Measurements from ENCODE around the gene PSMB2. TPM values are rescaled to one million over a fixed set of nuclear protein-coding genes. Genes with fewer than 3 reads are reported as not detected.

The PSMB2 gene
- total RNA-seq, 2 experiments from 2014 or later, result 97.1 to 125 TPM

DNA sequence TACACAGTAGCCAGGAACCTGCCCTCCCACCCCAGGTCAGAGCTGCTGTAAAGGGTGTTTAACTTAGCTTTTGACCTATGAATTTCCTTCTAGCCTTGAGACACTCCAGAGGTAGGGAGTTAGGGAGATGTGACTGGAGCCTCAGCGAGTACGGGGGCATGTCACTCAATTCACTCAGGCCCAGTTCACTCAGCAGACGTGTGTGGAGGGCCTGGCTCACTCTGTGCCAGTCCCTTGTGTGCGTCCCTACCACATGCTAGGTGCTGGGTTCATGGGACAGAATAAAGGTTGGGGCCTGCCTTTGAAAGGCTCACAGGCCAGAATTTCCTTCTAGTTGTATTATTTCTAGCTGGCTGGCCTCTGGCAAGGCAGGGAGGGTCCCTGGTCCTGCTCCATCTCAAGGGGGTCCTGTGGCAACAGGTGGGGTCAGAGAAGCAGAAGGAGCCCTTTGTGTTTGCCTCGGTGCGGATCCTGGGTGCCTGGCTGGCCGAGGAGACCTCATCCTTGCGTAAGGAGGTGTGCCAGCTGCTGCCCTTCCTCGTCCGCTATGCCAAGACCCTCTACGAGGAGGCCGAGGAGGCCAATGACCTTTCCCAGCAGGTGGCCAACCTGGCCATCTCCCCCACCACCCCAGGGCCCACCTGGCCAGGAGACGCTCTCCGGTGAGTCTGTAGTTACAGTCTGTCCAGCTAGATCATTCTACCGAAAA lies 79.2 kb downstream of the PSMB2 start:
- POLR2A ChIA-PET, result no interaction called here
- CTCF ChIA-PET, result interaction anchor here (0.6 to 3.2 kb wide), 7 partner anchors 8 to 353 kb away, joined by 3 to 33 read pairs (median 3); no protein-coding TSS in a partner anchor
- Mint-ChIP-seq H3K4me3 (no peak overlapping the region), H3K27me3 (no peaks in the 10 kb centered on the region), H3K9me3 (ENCODE audit: low read depth) (no peaks in the 10 kb centered on the region), H3K36me3 (ENCODE audit: low read depth) (peaks cover 4% of the 10 kb centered on the region), H3K27ac (no peak overlapping the region), H3K4me1 (peaks cover 31% of the 10 kb centered on the region)
- no peak for DNase-seq
- intact Hi-C loops (cut with DNase I, micrococcal nuclease), result no loop called here
- no peak for ATAC-seq

DNA sequence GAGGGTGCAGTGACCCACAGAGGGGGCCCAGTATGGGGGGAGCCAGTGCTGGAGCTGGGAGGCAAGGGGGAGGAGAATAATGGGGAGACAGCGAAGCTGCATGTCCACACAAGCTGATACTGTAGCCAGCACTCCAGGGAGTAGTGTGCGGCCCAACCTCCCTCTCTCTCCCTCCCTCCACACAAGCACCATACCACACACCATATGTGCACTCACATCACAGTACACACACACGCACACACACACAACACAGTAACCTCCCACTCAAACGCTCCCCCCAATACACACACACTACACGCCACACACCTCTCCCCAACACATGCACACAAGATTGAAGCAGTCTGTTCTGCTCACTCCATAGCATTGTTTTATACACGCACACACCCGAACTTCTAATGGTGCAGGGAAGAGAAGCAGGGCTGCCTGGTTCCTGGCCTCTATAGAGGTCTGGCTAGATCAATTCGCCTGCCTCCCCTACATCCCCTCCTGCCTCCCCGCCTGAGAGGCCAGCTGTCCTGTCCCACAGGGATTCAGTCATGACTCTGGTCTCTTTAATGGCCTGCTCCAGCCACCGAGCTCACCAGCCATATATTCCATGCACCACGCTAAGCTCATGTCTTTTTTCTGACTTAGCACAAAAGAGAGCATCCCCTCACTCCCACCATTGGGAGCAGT lies 79.9 kb downstream of the PSMB2 start:
- no peak for ATAC-seq
- Mint-ChIP-seq H3K36me3 (ENCODE audit: low read depth) (peaks cover 2% of the 10 kb centered on the region), H3K27ac (peak overlapping the region; percentile 5), H3K27me3 (no peaks in the 10 kb centered on the region), H3K9me3 (ENCODE audit: low read depth) (no peaks in the 10 kb centered on the region), H3K4me1 (peaks cover 35% of the 10 kb centered on the region), H3K4me3 (no peak overlapping the region)
- ChIA-PET POLR2A (interaction anchor here (0.8 kb wide), 1 partner anchor 111 kb away, joined by 3 read pairs; no protein-coding TSS in a partner anchor), CTCF (interaction anchor here (0.6 to 3.2 kb wide), 8 partner anchors 9 to 352 kb away, joined by 3 to 33 read pairs (median 3); no protein-coding TSS in a partner anchor)
- no peak for DNase-seq
- intact Hi-C loops (cut with DNase I, micrococcal nuclease), result no loop called here

DNA sequence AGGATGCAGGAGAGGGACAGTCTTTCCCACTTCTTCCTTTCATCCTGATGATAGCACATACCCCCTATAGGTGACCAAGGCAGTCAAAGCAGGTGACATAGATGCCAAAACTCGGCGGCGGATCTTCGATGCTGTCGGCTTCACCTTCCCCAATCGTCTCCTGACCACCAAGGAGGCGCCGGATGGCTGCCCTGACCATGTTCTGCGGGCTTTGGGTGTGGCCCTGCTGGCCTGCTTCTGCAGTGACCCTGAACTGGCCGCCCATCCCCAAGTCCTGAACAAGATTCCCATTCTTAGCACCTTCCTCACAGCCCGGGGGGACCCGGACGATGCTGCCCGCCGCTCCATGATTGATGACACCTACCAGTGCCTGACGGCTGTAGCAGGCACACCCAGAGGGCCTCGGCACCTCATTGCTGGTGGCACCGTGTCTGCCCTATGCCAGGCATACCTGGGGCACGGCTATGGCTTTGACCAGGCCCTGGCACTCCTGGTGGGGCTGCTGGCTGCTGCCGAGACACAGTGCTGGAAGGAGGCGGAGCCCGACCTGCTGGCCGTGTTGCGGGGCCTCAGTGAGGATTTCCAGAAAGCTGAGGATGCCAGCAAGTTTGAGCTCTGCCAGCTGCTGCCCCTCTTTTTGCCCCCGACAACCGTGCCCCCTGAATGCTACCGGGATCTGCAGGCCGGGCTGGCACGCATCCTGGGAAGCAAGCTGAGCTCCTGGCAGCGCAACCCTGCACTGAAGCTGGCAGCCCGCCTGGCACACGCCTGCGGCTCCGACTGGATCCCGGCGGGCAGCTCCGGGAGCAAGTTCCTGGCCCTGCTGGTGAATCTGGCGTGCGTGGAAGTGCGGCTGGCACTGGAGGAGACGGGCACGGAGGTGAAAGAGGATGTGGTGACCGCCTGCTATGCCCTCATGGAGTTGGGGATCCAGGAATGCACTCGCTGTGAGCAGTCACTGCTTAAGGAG lies 80.8 kb downstream of the PSMB2 start:
- DNase-seq (no peak), ATAC-seq (no peak)
- intact Hi-C loops (cut with DNase I, micrococcal nuclease), result no loop called here
- H3K4me3 Mint-ChIP-seq, result no peak overlapping the region
- no peaks in the 10 kb centered on the region for H3K27me3 Mint-ChIP-seq
- H3K4me1 Mint-ChIP-seq, result peaks cover 44% of the 10 kb centered on the region
- H3K36me3 Mint-ChIP-seq (ENCODE audit: low read depth), result peaks cover 2% of the 10 kb centered on the region
- no peaks in the 10 kb centered on the region for H3K9me3 Mint-ChIP-seq (ENCODE audit: low read depth)
- H3K27ac Mint-ChIP-seq, result no peak overlapping the region
- CTCF ChIA-PET, result interaction anchor here (0.6 to 3.2 kb wide), 7 partner anchors 11 to 221 kb away, joined by 3 to 33 read pairs (median 4); no protein-coding TSS in a partner anchor
- POLR2A ChIA-PET, result interaction anchor here (0.8 kb wide), 1 partner anchor 110 kb away, joined by 3 read pairs; no protein-coding TSS in a partner anchor

DNA sequence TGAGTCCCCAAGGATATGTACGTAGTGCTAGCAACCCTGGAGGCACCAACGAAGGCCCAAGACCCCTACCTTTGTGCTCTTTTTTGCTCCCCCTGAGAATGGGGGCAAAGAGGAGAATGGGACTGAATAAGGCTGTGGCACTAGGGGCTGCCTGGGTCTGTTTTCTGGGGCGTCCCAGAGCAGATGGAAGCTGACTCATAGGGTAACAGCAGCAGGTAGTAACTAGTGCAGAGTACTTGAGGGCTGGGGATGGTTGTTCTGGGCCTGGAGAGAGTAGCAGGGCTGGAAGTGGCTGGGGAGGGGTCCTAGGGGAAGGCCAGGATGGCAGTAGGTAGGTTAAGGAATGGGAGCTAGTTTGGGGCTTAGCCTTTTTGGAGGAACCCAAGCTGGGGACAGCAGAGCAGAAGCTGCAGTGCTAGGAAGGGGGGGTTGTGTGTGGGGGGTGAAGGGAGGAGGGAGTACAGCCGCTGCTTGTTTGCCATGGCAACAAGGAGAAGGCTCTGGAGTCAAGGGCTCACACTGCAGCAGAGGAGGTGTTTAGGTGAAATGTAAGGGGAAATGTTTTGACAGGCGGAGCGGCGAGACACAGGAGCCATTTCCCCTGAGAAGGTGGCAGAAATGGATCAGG lies 81.9 kb downstream of the PSMB2 start:
- peaks cover 49% of the 10 kb centered on the region for H3K4me1 Mint-ChIP-seq
- H3K4me3 Mint-ChIP-seq, result peak overlapping the region; percentile 1
- no peaks in the 10 kb centered on the region for H3K27me3 Mint-ChIP-seq
- H3K27ac Mint-ChIP-seq, result peak overlapping the region; percentile 32
- no peaks in the 10 kb centered on the region for H3K36me3 Mint-ChIP-seq (ENCODE audit: low read depth)
- no peak for ATAC-seq
- intact Hi-C loops (cut with DNase I, micrococcal nuclease), result loop anchor here (1.0 to 10.0 kb wide), 5 partner anchors 52 to 825 kb away; partner anchors contain the start of genes PSMB2 (in 1 of the 2), SFPQ (in 1 of the 2) and STK40 (in 1 of the 2)
- ChIA-PET CTCF (interaction anchor here (0.5 to 1.5 kb wide), 8 partner anchors 9 to 592 kb away, joined by 3 to 8 read pairs (median 4); no protein-coding TSS in a partner anchor), POLR2A (interaction anchor here (0.7 to 1.2 kb wide), 3 partner anchors 19 to 225 kb away, joined by 3 to 5 read pairs (median 3); no protein-coding TSS in a partner anchor)
- no peak for DNase-seq
- no peaks in the 10 kb centered on the region for H3K9me3 Mint-ChIP-seq (ENCODE audit: low read depth)

DNA sequence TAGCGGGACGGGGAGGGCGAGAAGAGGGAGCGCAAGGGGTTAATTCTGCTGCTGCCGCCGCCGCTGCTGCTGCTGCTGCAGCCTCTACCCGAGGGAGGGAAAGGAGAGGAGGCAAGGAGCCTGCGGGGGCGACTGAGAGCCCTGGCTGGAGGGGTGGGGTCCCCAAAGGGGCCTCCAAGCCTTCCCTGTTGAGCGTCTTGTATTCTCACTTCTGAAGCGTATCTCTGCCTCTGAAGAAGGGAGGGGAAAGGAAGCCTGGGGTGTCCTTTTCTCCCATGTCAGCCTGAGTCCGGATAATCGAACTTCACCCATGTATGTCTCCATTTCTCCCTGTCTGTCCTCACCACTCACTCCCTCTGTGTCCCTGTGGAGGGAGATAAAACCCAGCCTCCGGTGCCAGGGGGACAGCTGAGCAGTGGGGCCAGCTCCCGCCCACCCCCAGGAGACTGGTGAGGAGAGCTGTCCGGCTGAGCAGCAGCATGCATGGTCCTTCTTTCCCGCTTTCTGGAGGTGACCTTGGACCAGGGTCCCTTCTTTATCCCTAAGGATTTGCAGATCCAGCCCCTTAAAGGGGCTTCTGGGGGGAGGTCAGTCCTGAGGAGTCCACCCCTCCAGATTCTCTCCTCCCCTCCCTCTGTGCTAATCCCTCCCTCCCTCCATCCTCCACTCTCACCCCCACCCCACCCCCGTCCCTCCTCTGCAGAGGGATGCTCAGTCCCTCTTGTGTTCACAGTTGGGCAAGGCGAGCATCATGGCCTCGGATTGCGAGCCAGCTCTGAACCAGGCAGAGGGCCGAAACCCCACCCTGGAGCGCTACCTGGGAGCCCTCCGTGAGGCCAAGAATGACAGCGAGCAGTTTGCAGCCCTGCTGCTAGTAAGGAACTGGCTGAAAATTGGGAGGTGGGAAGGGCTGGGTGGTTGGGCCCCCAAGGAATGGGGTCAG lies 82.7 kb downstream of the PSMB2 start:
- CTCF ChIA-PET, result interaction anchor here (0.5 to 3.0 kb wide), 6 partner anchors 10 to 255 kb away, joined by 3 to 14 read pairs (median 6); no protein-coding TSS in a partner anchor
- no peak for ATAC-seq
- peaks cover 48% of the 10 kb centered on the region for H3K4me1 Mint-ChIP-seq
- intact Hi-C loops (cut with DNase I, micrococcal nuclease), result loop anchor here (1.0 to 10.0 kb wide), 5 partner anchors 51 to 826 kb away; partner anchors contain the start of genes PSMB2 (in 1 of the 2), SFPQ (in 1 of the 2) and STK40 (in 1 of the 2)
- peak overlapping the region; percentile 97 for H3K27ac Mint-ChIP-seq
- H3K27me3 Mint-ChIP-seq, result no peaks in the 10 kb centered on the region
- no peaks in the 10 kb centered on the region for H3K9me3 Mint-ChIP-seq (ENCODE audit: low read depth)
- peak overlapping the region; percentile 98 for H3K4me3 Mint-ChIP-seq
- peaks cover 3% of the 10 kb centered on the region for H3K36me3 Mint-ChIP-seq (ENCODE audit: low read depth)
- peak; percentile 55 for DNase-seq
- POLR2A ChIA-PET, result interaction anchor here (0.7 to 1.2 kb wide), 3 partner anchors 18 to 226 kb away, joined by 3 to 5 read pairs (median 3); no protein-coding TSS in a partner anchor

DNA sequence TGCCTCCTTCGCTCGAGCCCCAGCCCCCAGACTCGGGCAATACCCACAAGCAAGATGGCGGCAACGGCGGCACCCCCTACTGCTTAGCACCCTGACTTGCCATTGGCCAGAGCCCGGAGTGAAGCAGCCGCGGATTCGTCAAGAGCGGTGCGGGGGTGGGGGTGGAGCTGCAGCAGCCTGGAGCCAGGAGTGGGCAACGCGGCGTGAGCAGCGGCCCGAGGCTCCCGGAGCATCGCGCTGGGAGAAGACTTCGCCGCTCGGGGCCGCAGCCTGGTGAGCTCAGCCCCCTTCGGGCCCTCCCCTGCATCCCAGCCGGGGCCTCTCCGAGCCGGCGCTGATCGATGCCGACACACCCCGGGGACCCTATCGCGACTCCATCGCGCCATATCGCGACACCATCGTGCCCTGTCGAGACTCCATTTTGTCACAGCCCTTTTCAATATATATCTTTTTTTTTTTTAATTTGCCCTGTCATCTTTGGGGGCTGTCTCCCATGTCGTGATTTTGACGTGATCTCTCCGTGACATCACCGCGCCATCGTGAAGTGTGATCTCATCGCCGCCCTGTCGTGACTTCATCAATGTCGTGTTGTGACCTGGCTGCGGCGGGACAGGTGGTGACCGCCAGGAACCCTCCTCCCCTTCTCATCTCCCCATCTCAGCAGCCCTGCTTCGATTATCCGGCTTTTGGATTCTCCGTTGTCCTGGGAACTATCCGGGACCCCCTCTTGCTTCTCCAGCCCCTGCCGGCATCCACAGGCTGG lies 83.5 kb downstream of the PSMB2 start, which contains the start of gene NCDN:
Gene NCDN, plus strand, starts transcription at position 189 of the 763 bp plus-strand sequence. Its CDS starts 392 bp downstream, at position 581.
- intact Hi-C loops (cut with DNase I, micrococcal nuclease), result loop anchor here (1.0 to 10.0 kb wide), 17 partner anchors 18 to 827 kb away; partner anchors contain the start of genes PSMB2 (in 2 of the 2), SFPQ (in 2 of the 2), AGO1 (in 1 of the 2) and AGO3 (in 1 of the 2)
- Mint-ChIP-seq H3K27me3 (no peaks in the 10 kb centered on the region), H3K4me3 (peak within 1 kb of the TSS; percentile 98), H3K9me3 (ENCODE audit: low read depth) (no peaks in the 10 kb centered on the region), H3K4me1 (peaks cover 45% of the 10 kb centered on the region), H3K36me3 (ENCODE audit: low read depth) (peaks cover 8% of the 10 kb centered on the region), H3K27ac (peak within 1 kb of the TSS; percentile 97)
- ChIA-PET CTCF (interaction anchor here (0.6 to 3.3 kb wide), 5 partner anchors 98 to 159 kb away, joined by 3 to 31 read pairs (median 4); no protein-coding TSS in a partner anchor), POLR2A (interaction anchor here (0.6 to 1.5 kb wide), 5 partner anchors 20 to 373 kb away, joined by 3 to 4 read pairs (median 3); partner anchors contain the start of genes AGO3 and SFPQ)
- DNase-seq, result peak; percentile 99
- peak; percentile 92 for ATAC-seq

DNA sequence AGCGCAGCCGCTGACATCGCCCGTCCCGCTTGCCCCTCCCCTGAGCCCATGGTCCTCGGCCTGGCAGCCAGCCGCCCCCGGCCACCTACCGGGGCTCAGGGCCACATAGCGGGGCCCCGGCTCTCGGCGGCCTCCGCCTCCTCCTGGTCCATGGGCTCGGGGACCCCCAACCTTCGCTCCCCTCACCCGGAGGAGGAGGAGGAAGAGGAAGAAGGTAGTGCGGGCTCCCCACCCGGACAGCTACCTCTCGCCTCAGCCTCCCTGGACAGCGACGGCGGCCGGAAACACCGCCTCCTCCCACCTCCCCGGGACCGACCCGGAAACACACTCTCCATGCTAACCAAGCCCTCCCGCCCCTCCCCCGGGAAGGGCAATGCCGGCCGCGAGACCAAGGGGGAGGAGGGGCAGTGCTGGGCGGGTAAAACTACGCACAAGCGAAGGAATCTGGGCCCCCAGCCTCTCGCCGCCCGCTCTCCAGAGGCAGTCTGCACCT lies 84.2 kb downstream of the PSMB2 start, which contains the start of gene KIAA0319L:
Gene KIAA0319L, minus strand, starts transcription at position 286 of the 493 bp plus-strand sequence. CDS start 2,912 bp downstream, outside the sequence.
- ChIA-PET CTCF (interaction anchor here (1.6 to 3.3 kb wide), 4 partner anchors 12 to 159 kb away, joined by 3 to 31 read pairs (median 10); no protein-coding TSS in a partner anchor), POLR2A (interaction anchor here (0.6 to 1.5 kb wide), 6 partner anchors 8 to 374 kb away, joined by 3 to 4 read pairs (median 3); partner anchors contain the start of genes AGO3 and SFPQ)
- intact Hi-C loops (cut with DNase I, micrococcal nuclease), result loop anchor here (1.0 to 10.0 kb wide), 17 partner anchors 18 to 828 kb away; partner anchors contain the start of genes PSMB2 (in 2 of the 2), SFPQ (in 2 of the 2), AGO1 (in 1 of the 2) and AGO3 (in 1 of the 2)
- DNase-seq, result no peak
- no peaks in the 10 kb centered on the region for H3K9me3 Mint-ChIP-seq (ENCODE audit: low read depth)
- H3K4me3 Mint-ChIP-seq, result peak within 1 kb of the TSS; percentile 98
- H3K36me3 Mint-ChIP-seq (ENCODE audit: low read depth), result peaks cover 13% of the 10 kb centered on the region
- no peaks in the 10 kb centered on the region for H3K27me3 Mint-ChIP-seq
- peaks cover 47% of the 10 kb centered on the region for H3K4me1 Mint-ChIP-seq
- peak; percentile 69 for ATAC-seq
- H3K27ac Mint-ChIP-seq, result peak within 1 kb of the TSS; percentile 97

DNA sequence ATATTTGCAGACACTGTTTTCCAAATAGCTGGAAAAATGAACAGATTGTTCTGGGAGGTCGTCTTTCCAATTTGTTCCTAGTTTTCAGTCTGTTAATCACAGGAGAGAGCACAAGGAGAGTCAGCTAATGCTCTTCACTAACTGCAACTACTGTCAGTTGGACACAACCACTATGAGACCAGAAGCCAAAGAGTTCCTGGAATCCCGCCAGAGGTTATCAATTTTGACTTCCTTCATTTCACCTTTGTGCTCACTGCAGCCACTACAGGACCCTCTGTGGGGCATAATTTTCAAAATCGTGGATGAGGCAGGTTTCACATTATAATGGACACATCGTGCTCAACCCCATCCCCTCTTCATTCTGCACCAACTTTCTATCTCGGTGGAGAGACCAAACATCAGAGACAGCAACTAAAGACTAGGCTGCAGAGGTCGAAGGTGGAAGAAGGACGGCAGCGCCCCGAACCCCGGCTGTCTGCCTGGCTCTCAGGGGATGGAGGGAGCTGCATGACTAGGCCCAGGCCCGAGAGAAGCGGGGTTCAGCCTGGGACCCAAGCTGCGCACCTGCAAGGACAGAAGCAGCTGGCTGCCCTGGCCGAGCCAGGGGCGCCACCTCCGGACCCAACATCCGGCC lies 84.7 kb downstream of the PSMB2 start:
- Mint-ChIP-seq H3K4me1 (peaks cover 50% of the 10 kb centered on the region), H3K27ac (peak overlapping the region; percentile 87)
- CTCF ChIA-PET, result interaction anchor here (0.8 to 3.3 kb wide), 9 partner anchors 8 to 697 kb away, joined by 3 to 31 read pairs (median 3); partner anchors contain the start of gene SMIM12

More for the DNA sequence above, 84.7 kb downstream of the PSMB2 start:
- Mint-ChIP-seq H3K27me3 (no peaks in the 10 kb centered on the region), H3K9me3 (ENCODE audit: low read depth) (no peaks in the 10 kb centered on the region), H3K4me3 (peak overlapping the region; percentile 98), H3K36me3 (ENCODE audit: low read depth) (peaks cover 18% of the 10 kb centered on the region)
- DNase-seq (peak; percentile 51), ATAC-seq (peak; percentile 2)
- intact Hi-C loops (cut with DNase I, micrococcal nuclease), result loop anchor here (1.0 to 10.0 kb wide), 17 partner anchors 17 to 828 kb away; partner anchors contain the start of genes PSMB2 (in 2 of the 2), SFPQ (in 2 of the 2), AGO1 (in 1 of the 2) and AGO3 (in 1 of the 2)
- POLR2A ChIA-PET, result interaction anchor here (0.6 to 1.5 kb wide), 10 partner anchors 8 to 374 kb away, joined by 3 to 6 read pairs (median 3); partner anchors contain the start of genes AGO3 and SFPQ

All from activated CD4-positive, alpha-beta T cell treated with anti-CD3 and anti-CD28 coated beads for 36 hours (primary cell).